Measurements from ENCODE around the gene ISM1.
A peak's percentile ranks its signal among the peaks of the same experiment; 100 is the strongest.

The ISM1 gene

DNA sequence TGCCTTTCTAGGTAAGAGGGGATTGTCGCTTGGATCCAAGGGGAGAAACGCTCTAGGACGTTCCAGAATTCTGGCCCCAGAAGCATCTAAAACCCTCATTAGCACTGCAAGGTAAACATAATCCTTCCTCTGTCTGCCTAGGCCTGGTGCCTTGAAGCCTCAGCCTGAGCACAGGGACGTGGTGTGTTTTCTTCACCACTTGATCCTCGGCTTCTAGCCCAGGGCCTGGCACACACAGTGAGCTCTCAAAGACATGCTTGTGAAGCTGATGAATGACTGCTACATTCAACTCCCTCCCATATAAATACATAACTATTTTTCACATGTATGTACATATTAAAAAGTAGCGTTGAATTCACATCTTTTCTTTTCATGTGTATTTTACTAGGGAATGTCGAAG lies 100.3 kb downstream of the ISM1 start:
- H3K27me3 ChIP-seq (ENCODE audit: control insufficient read depth, insufficient read depth, low read length), result no peaks in the 10 kb centered on the region
- no peak overlapping the region for H3K4me2 ChIP-seq (ENCODE audit: low read length)
- no peaks in the 10 kb centered on the region for H3K9me3 ChIP-seq (ENCODE audit: control insufficient read depth, low read length)
- H3K79me2 ChIP-seq, result no peaks in the 10 kb centered on the region
- H3K27ac ChIP-seq, result no peak overlapping the region
- H2AFZ ChIP-seq, result no peak overlapping the region
- no peaks in the 10 kb centered on the region for H3K36me3 ChIP-seq (ENCODE audit: control insufficient read depth, insufficient read depth, low read length)
- TF ChIP-seq, protein P1, sequence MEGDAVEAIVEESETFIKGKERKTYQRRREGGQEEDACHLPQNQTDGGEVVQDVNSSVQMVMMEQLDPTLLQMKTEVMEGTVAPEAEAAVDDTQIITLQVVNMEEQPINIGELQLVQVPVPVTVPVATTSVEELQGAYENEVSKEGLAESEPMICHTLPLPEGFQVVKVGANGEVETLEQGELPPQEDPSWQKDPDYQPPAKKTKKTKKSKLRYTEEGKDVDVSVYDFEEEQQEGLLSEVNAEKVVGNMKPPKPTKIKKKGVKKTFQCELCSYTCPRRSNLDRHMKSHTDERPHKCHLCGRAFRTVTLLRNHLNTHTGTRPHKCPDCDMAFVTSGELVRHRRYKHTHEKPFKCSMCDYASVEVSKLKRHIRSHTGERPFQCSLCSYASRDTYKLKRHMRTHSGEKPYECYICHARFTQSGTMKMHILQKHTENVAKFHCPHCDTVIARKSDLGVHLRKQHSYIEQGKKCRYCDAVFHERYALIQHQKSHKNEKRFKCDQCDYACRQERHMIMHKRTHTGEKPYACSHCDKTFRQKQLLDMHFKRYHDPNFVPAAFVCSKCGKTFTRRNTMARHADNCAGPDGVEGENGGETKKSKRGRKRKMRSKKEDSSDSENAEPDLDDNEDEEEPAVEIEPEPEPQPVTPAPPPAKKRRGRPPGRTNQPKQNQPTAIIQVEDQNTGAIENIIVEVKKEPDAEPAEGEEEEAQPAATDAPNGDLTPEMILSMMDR (IDR thresholded peaks at IDR 0.05), result no peak
- H3K9ac ChIP-seq, result no peak overlapping the region
- no peak overlapping the region for H3K4me3 ChIP-seq (ENCODE audit: low read depth, low read length)
- H3K4me1 ChIP-seq, result peaks cover 4% of the 10 kb centered on the region

- Histone ChIP-seq H3K79me2 (no peaks in the 10 kb centered on the region), H3K4me1 (peaks cover 4% of the 10 kb centered on the region), H3K36me3 (ENCODE audit: control insufficient read depth, insufficient read depth, low read length) (no peaks in the 10 kb centered on the region), H2AFZ (no peak overlapping the region), H3K4me2 (ENCODE audit: low read length) (no peak overlapping the region), H3K27me3 (ENCODE audit: control insufficient read depth, insufficient read depth, low read length) (no peaks in the 10 kb centered on the region), H3K27ac (no peak overlapping the region), H3K4me3 (ENCODE audit: low read depth, low read length) (no peak overlapping the region), H3K9ac (no peak overlapping the region), H3K9me3 (ENCODE audit: control insufficient read depth, low read length) (no peaks in the 10 kb centered on the region)
- TF ChIP-seq, protein P1 (IDR thresholded peaks at IDR 0.05), result no peak
Observed at GRCh38 chr20:13322198-13322597, 101.1 kb downstream of the ISM1 start.

DNA sequence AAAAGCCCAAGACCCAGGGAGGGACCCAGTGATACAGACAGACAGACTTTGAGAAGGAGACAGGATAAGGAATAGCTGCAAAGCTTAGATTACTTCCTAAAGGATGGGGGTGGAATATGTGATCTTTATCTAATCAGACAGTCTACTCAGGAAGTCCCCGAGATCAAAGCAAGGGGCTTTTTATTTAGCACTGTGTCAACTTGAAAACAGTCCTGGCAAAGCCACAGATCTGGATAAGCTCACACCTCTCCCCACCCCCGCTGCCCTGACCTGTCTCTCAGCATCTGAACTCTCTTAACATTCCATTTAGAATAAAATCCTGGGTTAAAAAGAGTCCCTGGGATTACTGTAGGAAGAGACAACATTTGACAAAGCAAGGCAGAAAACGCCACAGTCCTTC lies 101.5 kb downstream of the ISM1 start:
- H3K4me2 ChIP-seq (ENCODE audit: low read length), result no peak overlapping the region
- H3K79me2 ChIP-seq, result no peaks in the 10 kb centered on the region
- H3K9me3 ChIP-seq (ENCODE audit: control insufficient read depth, low read length), result no peaks in the 10 kb centered on the region
- H3K27me3 ChIP-seq (ENCODE audit: control insufficient read depth, insufficient read depth, low read length), result no peaks in the 10 kb centered on the region
- H2AFZ ChIP-seq, result no peak overlapping the region
- no peaks in the 10 kb centered on the region for H3K36me3 ChIP-seq (ENCODE audit: control insufficient read depth, insufficient read depth, low read length)
- TF ChIP-seq, protein P1 (IDR thresholded peaks at IDR 0.05), result no peak
- H3K27ac ChIP-seq, result no peak overlapping the region
- H3K4me3 ChIP-seq (ENCODE audit: low read depth, low read length), result no peak overlapping the region
- peaks cover 4% of the 10 kb centered on the region for H3K4me1 ChIP-seq
- H3K9ac ChIP-seq, result no peak overlapping the region

GRCh38 chr20:13325033-13325432 lies 104.0 kb downstream of the ISM1 start:
- no peaks in the 10 kb centered on the region for H3K36me3 ChIP-seq (ENCODE audit: control insufficient read depth, insufficient read depth, low read length)
- H3K4me1 ChIP-seq, result peaks cover 4% of the 10 kb centered on the region
- no peak overlapping the region for H3K9ac ChIP-seq
- H3K9me3 ChIP-seq (ENCODE audit: control insufficient read depth, low read length), result no peaks in the 10 kb centered on the region
- no peak overlapping the region for H3K4me2 ChIP-seq (ENCODE audit: low read length)
- H2AFZ ChIP-seq, result no peak overlapping the region
- no peak overlapping the region for H3K27ac ChIP-seq
- no peak overlapping the region for H3K4me3 ChIP-seq (ENCODE audit: low read depth, low read length)
- H3K79me2 ChIP-seq, result no peaks in the 10 kb centered on the region
- no peaks in the 10 kb centered on the region for H3K27me3 ChIP-seq (ENCODE audit: control insufficient read depth, insufficient read depth, low read length)
- TF ChIP-seq, protein P1 (IDR thresholded peaks at IDR 0.05), result peak; percentile 37

DNA sequence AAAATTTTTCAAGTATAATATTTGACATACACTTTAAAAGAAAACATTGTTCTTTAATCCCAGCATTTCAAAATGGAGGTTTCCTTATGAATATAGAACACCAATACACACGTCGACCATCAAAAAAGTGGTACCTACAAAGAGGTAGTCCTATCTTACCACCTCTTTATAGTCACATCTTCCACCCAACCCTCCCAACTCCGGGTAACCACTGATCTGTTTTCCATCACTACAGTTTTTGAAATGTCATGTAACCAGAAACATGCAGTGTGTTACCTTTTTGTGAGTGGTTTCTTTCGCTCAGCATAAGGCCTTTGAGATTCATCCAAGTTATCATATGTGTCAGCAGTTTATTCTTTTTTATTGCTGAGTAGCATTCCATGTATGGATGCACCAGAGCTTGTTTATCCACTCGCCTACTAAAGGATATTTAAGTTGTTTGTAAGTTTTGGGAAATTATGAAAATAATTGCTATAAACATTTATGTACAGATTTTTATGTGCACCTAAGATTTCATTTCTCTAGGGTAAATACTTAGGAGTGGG lies 104.8 kb downstream of the ISM1 start:
- H3K27ac ChIP-seq, result no peak overlapping the region
- no peaks in the 10 kb centered on the region for H3K9me3 ChIP-seq (ENCODE audit: control insufficient read depth, low read length)
- no peak overlapping the region for H3K4me3 ChIP-seq (ENCODE audit: low read depth, low read length)
- H3K27me3 ChIP-seq (ENCODE audit: control insufficient read depth, insufficient read depth, low read length), result no peaks in the 10 kb centered on the region
- TF ChIP-seq, protein P1 (IDR thresholded peaks at IDR 0.05), result no peak
- no peak overlapping the region for H3K4me2 ChIP-seq (ENCODE audit: low read length)
- H2AFZ ChIP-seq, result no peak overlapping the region
- H3K9ac ChIP-seq, result no peak overlapping the region
- H3K79me2 ChIP-seq, result no peaks in the 10 kb centered on the region
- H3K4me1 ChIP-seq, result peaks cover 4% of the 10 kb centered on the region
- H3K36me3 ChIP-seq (ENCODE audit: control insufficient read depth, insufficient read depth, low read length), result no peaks in the 10 kb centered on the region
